HFFc6 (cell line): Measurements from ENCODE around the gene HAPLN2. TPM values are rescaled to one million over a fixed set of nuclear protein-coding genes. Genes with fewer than 3 reads are reported as not detected.
"Not testable (repeated sequence)": the region's sequence is repeated elsewhere in the genome, so short reads cannot be mapped to it uniquely, and the experiment has no call there.

ENCODE experiments used
- DNase-seq: peaks from one replicate; pipeline ENCODE4 v3.0.0-alpha.2; 2018
- H3K27ac Mint-ChIP-seq: 2 replicates; pipeline ENCODE4 v1.8.0; 2020; ENCODE audit warnings: mild to moderate bottlenecking, mixed read lengths
- H3K27me3 Mint-ChIP-seq: 2 replicates; pipeline ENCODE4 v1.8.0; 2021; ENCODE audit warnings: mild to moderate bottlenecking, moderate library complexity, mixed read lengths; ENCODE audit not compliant: insufficient read depth
- H3K36me3 Mint-ChIP-seq: 2 replicates; pipeline ENCODE4 v1.8.0; 2021; ENCODE audit warnings: low read depth, mixed read lengths
- H3K4me1 Mint-ChIP-seq: 2 replicates; pipeline ENCODE4 v1.8.0; 2020; ENCODE audit warnings: low read depth, mixed read lengths
- H3K4me3 Mint-ChIP-seq: 2 replicates; pipeline ENCODE4 v1.8.0; 2020; ENCODE audit warnings: mild to moderate bottlenecking, moderate library complexity, mixed read lengths
- H3K9me3 Mint-ChIP-seq: 2 replicates; pipeline ENCODE4 v1.8.0; 2020; ENCODE audit warnings: mild to moderate bottlenecking, mixed read lengths
- CTCF ChIP-seq: fragments of 200-600 bp; sonication (generic); IDR thresholded peaks from 2 replicates; pipeline ENCODE4 v1.5.0; 2021; ENCODE audit warnings: antibody characterized with exemption, mild to moderate bottlenecking
- total RNA-seq, 6 experiments: library from RNA; stranded (reverse); fragmentation: NEBNext Ultra II Directional; extraction: Animal tissue kit (Norgen Biotek cat#: 25700); gene quantifications; 2 replicates in 1 of 6; 3 replicates in 5 of 6; pipeline ENCODE4 v1.2.3, GENCODE V29; 2021

Gene HAPLN2
- total RNA-seq, 6 experiments from 2014 or later, result not detected

- Mint-ChIP-seq H3K9me3 (no peaks in the 10 kb centered on the region), H3K27me3 (peaks cover 11% of the 10 kb centered on the region), H3K27ac (no peak overlapping the region), H3K36me3 (no peaks in the 10 kb centered on the region), H3K4me3 (no peak overlapping the region), H3K4me1 (no peaks in the 10 kb centered on the region)
- no peak for DNase-seq
- no peak for TF ChIP-seq CTCF
These were observed 36.7 kb upstream of the HAPLN2 start for GRCh38 chr1:156582388-156583017.

GRCh38 chr1:156583821-156584622 lies 35.2 kb upstream of the HAPLN2 start:
- Mint-ChIP-seq H3K4me1 (no peaks in the 10 kb centered on the region), H3K4me3 (peak overlapping the region; percentile 38), H3K36me3 (no peaks in the 10 kb centered on the region), H3K9me3 (no peaks in the 10 kb centered on the region), H3K27me3 (peaks cover 8% of the 10 kb centered on the region), H3K27ac (no peak overlapping the region)
- peak; percentile 96 for TF ChIP-seq CTCF
- DNase-seq, result peak; percentile 67

- no peak overlapping the region for H3K27ac Mint-ChIP-seq
- peaks cover 3% of the 10 kb centered on the region for H3K27me3 Mint-ChIP-seq
- no peaks in the 10 kb centered on the region for H3K9me3 Mint-ChIP-seq
- H3K36me3 Mint-ChIP-seq, result no peaks in the 10 kb centered on the region
- no peak for TF ChIP-seq CTCF
- H3K4me1 Mint-ChIP-seq, result no peaks in the 10 kb centered on the region
- no peak overlapping the region for H3K4me3 Mint-ChIP-seq
- DNase-seq, result no peak
These were observed 34.4 kb upstream of the HAPLN2 start for GRCh38 chr1:156584813-156585212.

- H3K27ac Mint-ChIP-seq, result no peak overlapping the region
- H3K27me3 Mint-ChIP-seq, result peaks cover 3% of the 10 kb centered on the region
- no peaks in the 10 kb centered on the region for H3K9me3 Mint-ChIP-seq
- no peak for DNase-seq
- no peak overlapping the region for H3K4me3 Mint-ChIP-seq
- no peaks in the 10 kb centered on the region for H3K36me3 Mint-ChIP-seq
- TF ChIP-seq CTCF, result no peak
- peaks cover 7% of the 10 kb centered on the region for H3K4me1 Mint-ChIP-seq
These were observed 32.9 kb upstream of the HAPLN2 start for GRCh38 chr1:156586323-156586722.

- TF ChIP-seq CTCF, result no peak
- H3K27ac Mint-ChIP-seq, result no peak overlapping the region
- H3K27me3 Mint-ChIP-seq, result peaks cover 3% of the 10 kb centered on the region
- H3K4me3 Mint-ChIP-seq, result no peak overlapping the region
- no peak for DNase-seq
- H3K4me1 Mint-ChIP-seq, result peaks cover 9% of the 10 kb centered on the region
- H3K9me3 Mint-ChIP-seq, result no peaks in the 10 kb centered on the region
- no peaks in the 10 kb centered on the region for H3K36me3 Mint-ChIP-seq
These were observed 32.2 kb upstream of the HAPLN2 start for GRCh38 chr1:156586892-156587477.

- H3K4me3 Mint-ChIP-seq, H3K27me3 Mint-ChIP-seq, H3K9me3 Mint-ChIP-seq, H3K27ac Mint-ChIP-seq, H3K36me3 Mint-ChIP-seq, DNase-seq: not testable (repeated sequence)
- peaks cover 15% of the 10 kb centered on the region for H3K4me1 Mint-ChIP-seq
These were observed 31.3 kb upstream of the HAPLN2 start for GRCh38 chr1:156587927-156588326.
